ENCODE results near the gene COQ2. TPM values are rescaled to one million over a fixed set of nuclear protein-coding genes. Genes with fewer than 3 reads are reported as not detected.
A peak's percentile ranks its signal among the peaks of the same experiment; 100 is the strongest.

COQ2 gene
- total and polyA plus RNA-seq, 2 of the 13 experiments (the other 11 are each of a cell fraction or from before 2014, with no cell fraction given): 10.1 to 17.3 TPM

DNA sequence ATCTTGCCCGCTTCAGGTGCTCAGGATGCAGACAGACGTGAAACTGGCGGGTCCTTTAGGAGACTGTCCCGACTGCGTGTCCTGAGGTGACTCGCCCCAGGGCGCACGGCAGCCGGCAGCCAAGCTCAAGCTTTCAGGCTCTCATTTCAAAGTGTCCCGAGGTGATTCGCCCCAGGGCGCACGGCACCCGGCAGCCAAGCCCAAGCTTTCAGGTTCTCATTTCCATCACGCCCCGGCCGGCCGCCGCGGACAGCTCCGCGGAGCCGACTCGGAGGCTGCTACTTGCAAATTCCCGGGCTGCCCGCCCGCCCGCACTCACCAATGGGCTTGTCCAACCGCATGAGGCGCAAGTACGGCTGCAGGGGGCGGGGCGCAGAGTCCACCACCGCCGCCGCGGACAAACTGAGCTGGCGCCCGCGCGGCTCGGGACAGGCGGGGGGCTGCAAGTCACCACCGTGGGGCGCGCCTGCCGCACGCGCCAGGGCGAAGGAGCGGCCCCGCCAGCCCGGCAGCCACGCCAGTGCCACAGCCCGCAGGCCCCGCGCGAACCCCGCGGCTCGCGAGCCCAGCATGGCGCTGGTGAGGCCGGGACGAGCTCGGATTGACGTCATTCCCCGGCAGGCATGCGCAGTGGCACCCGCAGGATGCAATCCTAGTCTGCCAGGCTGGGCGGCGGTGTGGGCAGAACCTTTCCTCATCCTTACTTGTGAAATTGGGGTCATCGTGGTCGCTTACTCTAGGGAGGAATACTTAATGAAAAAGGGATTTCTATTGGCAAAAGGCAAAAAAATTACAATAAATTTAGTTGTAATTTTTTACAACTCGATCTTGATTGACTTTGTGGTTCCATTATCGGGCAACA lies at the start of gene COQ2 (continued):
- TF ChIP-seq, protein P1, sequence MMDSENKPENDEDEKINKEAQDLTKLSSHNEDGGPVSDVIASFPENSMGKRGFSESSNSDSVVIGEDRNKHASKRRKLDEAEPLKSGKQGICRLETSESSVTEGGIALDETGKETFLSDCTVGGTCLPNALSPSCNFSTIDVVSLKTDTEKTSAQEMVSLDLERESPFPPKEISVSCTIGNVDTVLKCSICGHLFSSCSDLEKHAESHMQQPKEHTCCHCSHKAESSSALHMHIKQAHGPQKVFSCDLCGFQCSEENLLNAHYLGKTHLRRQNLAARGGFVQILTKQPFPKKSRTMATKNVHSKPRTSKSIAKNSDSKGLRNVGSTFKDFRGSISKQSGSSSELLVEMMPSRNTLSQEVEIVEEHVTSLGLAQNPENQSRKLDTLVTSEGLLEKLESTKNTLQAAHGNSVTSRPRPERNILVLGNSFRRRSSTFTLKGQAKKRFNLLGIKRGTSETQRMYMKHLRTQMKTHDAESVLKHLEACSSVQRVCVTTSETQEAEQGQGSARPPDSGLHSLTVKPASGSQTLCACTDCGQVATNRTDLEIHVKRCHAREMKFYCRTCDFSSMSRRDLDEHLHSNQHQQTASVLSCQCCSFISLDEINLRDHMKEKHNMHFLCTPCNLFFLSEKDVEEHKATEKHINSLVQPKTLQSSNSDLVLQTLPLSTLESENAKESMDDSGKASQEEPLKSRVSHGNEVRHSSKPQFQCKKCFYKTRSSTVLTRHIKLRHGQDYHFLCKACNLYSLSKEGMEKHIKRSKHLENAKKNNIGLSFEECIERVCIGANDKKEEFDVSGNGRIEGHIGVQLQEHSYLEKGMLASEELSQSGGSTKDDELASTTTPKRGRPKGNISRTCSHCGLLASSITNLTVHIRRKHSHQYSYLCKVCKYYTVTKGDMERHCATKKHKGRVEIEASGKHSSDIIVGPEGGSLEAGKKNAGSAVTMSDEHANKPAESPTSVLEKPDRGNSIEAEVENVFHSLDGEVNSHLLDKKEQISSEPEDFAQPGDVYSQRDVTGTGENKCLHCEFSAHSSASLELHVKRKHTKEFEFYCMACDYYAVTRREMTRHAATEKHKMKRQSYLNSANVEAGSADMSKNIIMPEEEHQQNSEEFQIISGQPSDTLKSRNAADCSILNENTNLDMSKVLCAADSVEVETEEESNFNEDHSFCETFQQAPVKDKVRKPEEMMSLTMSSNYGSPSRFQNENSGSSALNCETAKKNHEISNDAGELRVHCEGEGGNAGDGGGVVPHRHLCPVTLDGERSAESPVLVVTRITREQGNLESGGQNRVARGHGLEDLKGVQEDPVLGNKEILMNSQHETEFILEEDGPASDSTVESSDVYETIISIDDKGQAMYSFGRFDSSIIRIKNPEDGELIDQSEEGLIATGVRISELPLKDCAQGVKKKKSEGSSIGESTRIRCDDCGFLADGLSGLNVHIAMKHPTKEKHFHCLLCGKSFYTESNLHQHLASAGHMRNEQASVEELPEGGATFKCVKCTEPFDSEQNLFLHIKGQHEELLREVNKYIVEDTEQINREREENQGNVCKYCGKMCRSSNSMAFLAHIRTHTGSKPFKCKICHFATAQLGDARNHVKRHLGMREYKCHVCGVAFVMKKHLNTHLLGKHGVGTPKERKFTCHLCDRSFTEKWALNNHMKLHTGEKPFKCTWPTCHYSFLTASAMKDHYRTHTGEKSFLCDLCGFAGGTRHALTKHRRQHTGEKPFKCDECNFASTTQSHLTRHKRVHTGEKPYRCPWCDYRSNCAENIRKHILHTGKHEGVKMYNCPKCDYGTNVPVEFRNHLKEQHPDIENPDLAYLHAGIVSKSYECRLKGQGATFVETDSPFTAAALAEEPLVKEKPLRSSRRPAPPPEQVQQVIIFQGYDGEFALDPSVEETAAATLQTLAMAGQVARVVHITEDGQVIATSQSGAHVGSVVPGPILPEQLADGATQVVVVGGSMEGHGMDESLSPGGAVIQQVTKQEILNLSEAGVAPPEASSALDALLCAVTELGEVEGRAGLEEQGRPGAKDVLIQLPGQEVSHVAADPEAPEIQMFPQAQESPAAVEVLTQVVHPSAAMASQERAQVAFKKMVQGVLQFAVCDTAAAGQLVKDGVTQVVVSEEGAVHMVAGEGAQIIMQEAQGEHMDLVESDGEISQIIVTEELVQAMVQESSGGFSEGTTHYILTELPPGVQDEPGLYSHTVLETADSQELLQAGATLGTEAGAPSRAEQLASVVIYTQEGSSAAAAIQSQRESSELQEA (CRISPR knock-in tag; IDR thresholded peaks at IDR 0.05; ENCODE audit: not compliant biosample characterization): peak; percentile 39
- TF ChIP-seq, protein P2, sequence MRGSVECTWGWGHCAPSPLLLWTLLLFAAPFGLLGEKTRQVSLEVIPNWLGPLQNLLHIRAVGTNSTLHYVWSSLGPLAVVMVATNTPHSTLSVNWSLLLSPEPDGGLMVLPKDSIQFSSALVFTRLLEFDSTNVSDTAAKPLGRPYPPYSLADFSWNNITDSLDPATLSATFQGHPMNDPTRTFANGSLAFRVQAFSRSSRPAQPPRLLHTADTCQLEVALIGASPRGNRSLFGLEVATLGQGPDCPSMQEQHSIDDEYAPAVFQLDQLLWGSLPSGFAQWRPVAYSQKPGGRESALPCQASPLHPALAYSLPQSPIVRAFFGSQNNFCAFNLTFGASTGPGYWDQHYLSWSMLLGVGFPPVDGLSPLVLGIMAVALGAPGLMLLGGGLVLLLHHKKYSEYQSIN (CRISPR knock-in tag; IDR thresholded peaks at IDR 0.05; ENCODE audit: borderline replicate concordance): no peak
- TF ChIP-seq NFE2L2 (IDR thresholded peaks at IDR 0.05; ENCODE audit: low read length) (no peak), SUZ12 (IDR thresholded peaks at IDR 0.05; ENCODE audit: low read depth, low read length) (no peak), ZNF678 (CRISPR knock-in tag; IDR thresholded peaks at IDR 0.05) (peak; percentile 83), MTA1 (CRISPR knock-in tag; IDR thresholded peaks at IDR 0.05; ENCODE audit: borderline replicate concordance) (peak; percentile 91; the same call in 1 of the 2 replicates), ZNF180 (CRISPR knock-in tag; IDR thresholded peaks at IDR 0.05; ENCODE audit: borderline replicate concordance, low read depth) (no peak), ZNF788 (CRISPR knock-in tag; IDR thresholded peaks at IDR 0.05; ENCODE audit: borderline replicate concordance) (0 out of 2 replicates have a peak, but pooled peaks have one; percentile 18), SMARCC2 (IDR thresholded peaks at IDR 0.05) (no peak), RBFOX2 (IDR thresholded peaks at IDR 0.05; ENCODE audit: low read depth, low read length) (peak; percentile 91)
- TF ChIP-seq, protein P3, sequence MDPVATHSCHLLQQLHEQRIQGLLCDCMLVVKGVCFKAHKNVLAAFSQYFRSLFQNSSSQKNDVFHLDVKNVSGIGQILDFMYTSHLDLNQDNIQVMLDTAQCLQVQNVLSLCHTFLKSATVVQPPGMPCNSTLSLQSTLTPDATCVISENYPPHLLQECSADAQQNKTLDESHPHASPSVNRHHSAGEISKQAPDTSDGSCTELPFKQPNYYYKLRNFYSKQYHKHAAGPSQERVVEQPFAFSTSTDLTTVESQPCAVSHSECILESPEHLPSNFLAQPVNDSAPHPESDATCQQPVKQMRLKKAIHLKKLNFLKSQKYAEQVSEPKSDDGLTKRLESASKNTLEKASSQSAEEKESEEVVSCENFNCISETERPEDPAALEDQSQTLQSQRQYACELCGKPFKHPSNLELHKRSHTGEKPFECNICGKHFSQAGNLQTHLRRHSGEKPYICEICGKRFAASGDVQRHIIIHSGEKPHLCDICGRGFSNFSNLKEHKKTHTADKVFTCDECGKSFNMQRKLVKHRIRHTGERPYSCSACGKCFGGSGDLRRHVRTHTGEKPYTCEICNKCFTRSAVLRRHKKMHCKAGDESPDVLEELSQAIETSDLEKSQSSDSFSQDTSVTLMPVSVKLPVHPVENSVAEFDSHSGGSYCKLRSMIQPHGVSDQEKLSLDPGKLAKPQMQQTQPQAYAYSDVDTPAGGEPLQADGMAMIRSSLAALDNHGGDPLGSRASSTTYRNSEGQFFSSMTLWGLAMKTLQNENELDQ (CRISPR knock-in tag; IDR thresholded peaks at IDR 0.05; ENCODE audit: borderline replicate concordance): no peak
- TF ChIP-seq, protein P4, sequence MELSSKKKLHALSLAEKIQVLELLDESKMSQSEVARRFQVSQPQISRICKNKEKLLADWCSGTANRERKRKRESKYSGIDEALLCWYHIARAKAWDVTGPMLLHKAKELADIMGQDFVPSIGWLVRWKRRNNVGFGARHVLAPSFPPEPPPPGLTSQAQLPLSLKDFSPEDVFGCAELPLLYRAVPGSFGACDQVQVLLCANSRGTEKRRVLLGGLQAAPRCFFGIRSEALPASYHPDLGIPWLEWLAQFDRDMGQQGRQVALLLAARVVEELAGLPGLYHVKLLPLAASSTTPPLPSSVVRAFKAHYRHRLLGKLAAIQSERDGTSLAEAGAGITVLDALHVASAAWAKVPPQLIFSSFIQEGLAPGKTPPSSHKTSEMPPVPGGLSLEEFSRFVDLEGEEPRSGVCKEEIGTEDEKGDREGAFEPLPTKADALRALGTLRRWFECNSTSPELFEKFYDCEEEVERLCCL (CRISPR knock-in tag; IDR thresholded peaks at IDR 0.05; ENCODE audit: borderline replicate concordance): no peak
- TF ChIP-seq, protein P5, sequence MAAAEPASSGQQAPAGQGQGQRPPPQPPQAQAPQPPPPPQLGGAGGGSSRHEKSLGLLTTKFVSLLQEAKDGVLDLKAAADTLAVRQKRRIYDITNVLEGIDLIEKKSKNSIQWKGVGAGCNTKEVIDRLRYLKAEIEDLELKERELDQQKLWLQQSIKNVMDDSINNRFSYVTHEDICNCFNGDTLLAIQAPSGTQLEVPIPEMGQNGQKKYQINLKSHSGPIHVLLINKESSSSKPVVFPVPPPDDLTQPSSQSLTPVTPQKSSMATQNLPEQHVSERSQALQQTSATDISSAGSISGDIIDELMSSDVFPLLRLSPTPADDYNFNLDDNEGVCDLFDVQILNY (CRISPR knock-in tag; conservative IDR thresholded peaks at IDR 0.05): peak; percentile 97

Measured in HepG2 (cell line).